IPS-NIHi7 (cell line): ENCODE results near the gene FRAS1.
"Not testable (repeated sequence)": the region's sequence is repeated elsewhere in the genome, so short reads cannot be mapped to it uniquely, and the experiment has no call there.

Source experiments
- DNase-seq: peaks from one replicate; pipeline ENCODE4 v3.0.0; 2012; ENCODE audit warnings: mixed read lengths; ENCODE audit errors: extremely low spot score

The FRAS1 gene

GRCh38 chr4:78432896-78433295 lies 375.8 kb downstream of the FRAS1 start:
- peak; percentile 22 for DNase-seq

DNA sequence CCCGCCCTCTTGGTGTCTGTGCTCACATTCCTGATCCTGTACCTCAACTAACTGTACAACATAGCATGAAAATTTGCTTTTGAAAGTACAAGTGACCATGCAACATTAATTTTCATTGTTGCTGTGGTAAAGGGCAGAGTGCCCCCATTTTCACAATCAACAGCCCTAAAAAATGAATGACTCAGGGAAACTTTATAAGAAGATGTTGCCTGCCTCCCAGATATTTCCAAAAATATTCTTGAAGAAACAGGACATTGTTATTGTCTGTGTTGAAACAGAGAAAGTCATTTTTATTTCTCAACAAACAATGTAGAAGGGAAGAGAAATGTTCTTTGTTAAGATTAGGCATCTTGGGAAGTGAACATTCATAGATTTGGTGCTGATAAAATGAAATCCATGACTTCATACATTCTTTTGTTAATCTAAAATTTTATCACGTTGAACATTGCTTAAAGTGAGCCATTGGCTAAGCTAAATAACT lies 380.5 kb downstream of the FRAS1 start:
- DNase-seq, result no peak

DNA sequence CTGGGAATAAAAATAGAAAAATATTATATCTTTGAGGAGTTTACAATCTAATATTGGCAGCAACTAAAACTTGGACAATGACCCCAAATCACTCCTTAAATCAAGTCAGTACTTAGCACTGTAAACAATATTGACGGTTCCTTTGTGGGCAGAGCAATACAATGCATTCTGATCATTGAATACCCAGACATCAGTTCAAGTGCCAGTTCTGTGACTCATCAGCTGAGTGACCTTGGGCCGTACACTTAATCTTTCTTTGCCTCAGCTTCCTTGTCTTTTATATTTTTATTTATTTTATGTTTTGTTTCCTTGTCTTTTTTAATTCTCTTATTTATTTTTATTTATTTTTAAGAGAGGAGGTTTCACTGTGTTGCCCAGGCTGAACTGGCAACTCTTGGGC lies 382.2 kb downstream of the FRAS1 start:
- no peak for DNase-seq

GRCh38 chr4:78441756-78442155 lies 384.6 kb downstream of the FRAS1 start:
- no peak for DNase-seq

GRCh38 chr4:78446619-78447018 lies 389.5 kb downstream of the FRAS1 start:
- DNase-seq, result no peak

DNA sequence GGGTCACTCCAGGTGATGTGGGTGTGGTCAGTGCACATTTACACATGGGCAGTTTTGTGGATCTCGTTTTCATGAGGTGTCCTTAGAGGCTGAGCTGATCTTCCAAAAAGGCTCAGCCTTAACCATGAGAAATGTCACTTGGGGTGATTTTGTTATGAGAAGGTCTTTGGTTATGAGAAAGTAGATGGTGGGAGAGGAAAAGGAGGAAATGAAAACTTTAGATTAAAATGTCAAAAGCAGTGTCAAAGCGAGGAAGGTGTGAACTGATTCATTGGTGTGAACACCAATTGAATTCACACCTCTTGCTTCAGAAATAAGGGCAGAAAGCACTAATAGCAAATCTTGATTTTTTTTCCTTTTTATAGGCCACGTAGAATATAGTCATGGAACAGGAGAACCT lies 394.3 kb downstream of the FRAS1 start:
- DNase-seq, result no peak

- no peak for DNase-seq
Observed at GRCh38 chr4:78454016-78454415, 396.9 kb downstream of the FRAS1 start.

GRCh38 chr4:78457751-78458150 lies 400.6 kb downstream of the FRAS1 start:
- DNase-seq, result no peak

DNA sequence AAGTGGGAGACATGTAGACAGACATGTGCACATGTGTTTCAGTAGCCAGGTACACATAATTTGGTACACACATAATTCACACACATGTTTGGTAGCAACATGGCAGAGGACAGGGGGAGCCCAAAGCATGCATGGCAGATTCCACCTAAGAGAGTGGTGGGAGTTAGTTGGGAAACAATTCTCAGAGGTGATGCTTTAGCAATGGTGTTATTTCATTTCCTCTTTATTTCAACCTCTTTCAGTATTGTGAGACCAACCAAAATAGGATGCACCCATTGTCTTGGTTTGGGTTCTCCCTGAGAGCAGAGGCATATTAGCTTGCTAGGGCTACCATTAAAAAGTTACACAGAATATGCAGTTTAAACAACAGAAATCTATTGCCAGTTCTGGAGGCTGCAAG lies 402.2 kb downstream of the FRAS1 start:
- no peak for DNase-seq

DNA sequence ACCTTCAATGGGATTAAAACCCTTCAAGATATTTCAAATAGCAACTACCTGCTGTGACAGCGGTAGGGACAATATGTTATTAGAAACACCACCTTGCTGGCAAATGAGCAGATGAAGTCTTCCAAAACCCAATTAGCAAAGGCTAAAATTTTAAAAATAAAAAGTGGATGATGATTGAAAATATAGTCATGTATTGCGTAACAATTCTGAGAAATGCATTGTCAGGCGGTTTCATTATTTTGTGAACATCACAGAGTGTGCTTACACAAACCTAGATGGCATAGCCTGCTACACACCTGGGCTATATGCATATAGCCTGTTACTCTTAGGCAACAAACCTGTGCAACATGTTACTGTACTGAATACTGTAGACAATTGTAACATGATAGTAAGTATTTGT lies 403.2 kb downstream of the FRAS1 start:
- DNase-seq, result no peak

GRCh38 chr4:78464265-78464664 lies 407.1 kb downstream of the FRAS1 start:
- no peak for DNase-seq

GRCh38 chr4:78467223-78467622 lies 410.1 kb downstream of the FRAS1 start:
- DNase-seq, result not testable (repeated sequence)

DNA sequence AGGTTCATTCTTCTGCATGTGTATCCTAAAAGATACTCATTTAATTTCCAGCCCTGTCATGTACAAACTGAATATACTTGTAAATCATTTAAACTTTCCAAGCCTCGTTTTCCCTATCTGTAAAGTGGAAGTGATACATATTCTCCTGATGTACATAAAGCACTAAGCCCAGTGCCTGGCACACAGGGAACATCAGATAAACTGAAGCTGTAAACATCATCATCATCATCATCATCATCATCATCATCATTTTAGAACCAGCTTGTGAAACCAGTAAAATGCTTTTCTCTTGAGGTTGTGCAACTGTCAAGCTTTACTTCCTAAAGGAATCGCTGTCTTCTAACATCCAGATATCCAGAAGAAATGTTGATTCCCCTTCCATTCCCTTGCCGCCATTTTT lies 411.1 kb downstream of the FRAS1 start:
- DNase-seq, result no peak

DNA sequence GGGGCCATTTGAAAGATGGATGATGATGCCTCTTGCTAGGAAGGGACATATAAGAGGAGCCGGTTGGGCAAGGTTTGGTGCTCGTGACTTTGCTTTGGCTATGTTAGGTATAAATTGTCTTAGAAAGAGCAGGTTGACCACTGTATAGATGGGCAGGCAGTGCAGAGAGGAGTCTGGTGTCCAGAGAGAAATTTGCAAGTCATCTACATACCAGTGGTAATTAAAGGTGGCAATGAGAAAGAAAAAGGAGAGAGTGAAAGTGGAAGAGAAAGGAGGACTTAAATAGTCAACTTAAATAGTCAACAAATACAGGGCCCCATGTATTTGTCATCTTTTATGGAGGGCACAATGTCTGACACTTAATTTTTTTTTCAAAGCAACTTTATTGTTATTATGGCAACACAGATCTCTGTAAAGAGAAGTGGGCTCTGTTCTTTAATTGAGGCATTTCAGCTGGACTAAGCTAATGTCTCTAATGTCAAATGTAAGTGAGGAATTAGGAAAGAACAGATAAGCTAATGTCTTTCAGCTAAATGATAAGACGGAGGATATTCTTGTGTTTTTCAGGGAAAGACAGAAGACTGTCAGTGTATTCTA lies 419.1 kb downstream of the FRAS1 start:
- DNase-seq, result no peak

DNA sequence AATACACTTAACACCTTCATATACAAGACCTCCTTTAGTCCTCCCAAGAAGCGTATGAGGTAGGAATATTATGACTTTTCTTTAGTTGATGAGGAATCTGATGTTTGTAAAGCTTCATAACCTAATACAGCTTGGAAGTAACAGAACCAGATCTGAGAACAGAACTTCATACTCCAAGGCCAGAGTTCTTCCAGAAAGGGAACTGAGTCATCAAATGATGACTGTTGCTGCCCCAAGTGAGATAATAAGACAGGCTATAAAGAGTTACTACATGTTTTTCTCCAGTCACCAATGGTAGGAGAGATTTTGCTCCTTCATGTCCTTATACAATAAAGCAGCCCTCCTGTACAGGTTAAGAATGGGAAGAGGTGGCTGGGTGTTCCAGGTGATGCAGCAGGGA lies 420.2 kb downstream of the FRAS1 start:
- DNase-seq, result no peak

DNA sequence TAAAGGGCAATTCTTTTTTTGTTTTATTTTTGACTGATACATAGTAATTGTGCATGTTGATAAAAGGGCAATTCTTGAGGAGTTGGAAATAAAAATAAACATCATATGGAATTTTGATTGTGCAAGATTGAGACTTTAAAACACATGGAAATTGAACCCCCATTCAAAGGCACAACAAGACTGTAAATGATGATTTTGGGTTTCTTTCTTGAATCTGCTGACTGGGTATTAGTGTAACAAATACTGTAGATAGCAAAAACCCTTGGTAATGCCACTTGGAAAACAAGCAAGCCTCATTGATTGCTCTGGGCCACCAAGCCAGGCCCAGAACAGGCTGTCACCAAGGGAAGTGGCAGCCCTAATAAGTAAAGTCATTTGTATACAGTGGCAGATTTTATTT lies 421.4 kb downstream of the FRAS1 start:
- DNase-seq, result no peak

DNA sequence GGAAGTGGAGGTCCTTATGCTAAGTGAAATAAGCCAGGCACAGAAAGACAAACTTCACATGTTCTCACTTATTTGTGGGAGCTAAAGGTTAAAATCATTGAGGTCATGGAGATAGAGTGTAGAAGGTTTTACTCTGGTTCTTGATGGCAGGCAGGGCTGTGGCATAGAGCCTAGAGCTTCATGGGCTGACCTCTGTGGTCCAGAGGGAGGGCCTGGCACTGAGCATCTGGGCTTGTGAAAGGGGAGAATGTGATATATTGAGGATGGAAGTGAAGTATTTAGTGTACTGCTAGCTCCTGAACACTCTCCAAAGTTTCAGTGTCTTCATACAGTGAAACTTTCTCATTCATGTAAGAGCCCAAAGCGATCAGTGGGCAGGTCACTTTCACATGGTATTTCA lies 423.2 kb downstream of the FRAS1 start:
- no peak for DNase-seq

- no peak for DNase-seq
Observed at GRCh38 chr4:78481180-78481579, 424.1 kb downstream of the FRAS1 start.

GRCh38 chr4:78482281-78482680 lies 425.2 kb downstream of the FRAS1 start:
- no peak for DNase-seq

- no peak for DNase-seq
Observed at GRCh38 chr4:78483811-78484210, 426.7 kb downstream of the FRAS1 start.

- no peak for DNase-seq
Observed at GRCh38 chr4:78484574-78484973, 427.5 kb downstream of the FRAS1 start.

- DNase-seq, result no peak
Observed at GRCh38 chr4:78493731-78494130, 436.6 kb downstream of the FRAS1 start.

- DNase-seq, result no peak
Observed at GRCh38 chr4:78496021-78496643, 439.0 kb downstream of the FRAS1 start.

GRCh38 chr4:78506260-78506659 lies 449.1 kb downstream of the FRAS1 start:
- DNase-seq, result not testable (repeated sequence)
